Activated CD4-positive, alpha-beta T cell treated with anti-CD3 and anti-CD28 coated beads, Interleukin-2, Interleukin-4, amounts not matched to agents 100 ng/mL and 50 ng/mL, durations not matched to agents 16 hours and 8 hours (primary cell): ENCODE data around the gene TMPRSS11B.
"Not testable (repeated sequence)": the region's sequence is repeated elsewhere in the genome, so short reads cannot be mapped to it uniquely, and the experiment has no call there.

ENCODE experiments used
- DNase-seq: peaks from one replicate; pipeline ENCODE4 v3.0.0-alpha.2; 2020; ENCODE audit warnings: low spot score

Gene TMPRSS11B

GRCh38 chr4:68245594-68245993 lies at the start of gene TMPRSS11B:
Gene TMPRSS11B (minus strand): TSS chr4:68245694. CDS start chr4:68245558, 136 bp downstream.
- DNase-seq: no peak

- DNase-seq: no peak
These were observed 45.8 kb upstream of the TMPRSS11B start for GRCh38 chr4:68291256-68291655.

- DNase-seq: no peak
These were observed 42.9 kb upstream of the TMPRSS11B start for GRCh38 chr4:68288393-68288740.

- DNase-seq: no peak
These were observed 42.4 kb upstream of the TMPRSS11B start for GRCh38 chr4:68287704-68288392.

- DNase-seq: no peak
These were observed 38.2 kb upstream of the TMPRSS11B start for GRCh38 chr4:68283714-68284113.

- no peak for DNase-seq
These were observed 37.6 kb upstream of the TMPRSS11B start for GRCh38 chr4:68283095-68283494.

- not testable (repeated sequence) for DNase-seq
These were observed 36.6 kb upstream of the TMPRSS11B start for GRCh38 chr4:68281796-68282740.

GRCh38 chr4:68278029-68278428 lies 32.5 kb upstream of the TMPRSS11B start:
- DNase-seq: no peak

- no peak for DNase-seq
These were observed 32.1 kb upstream of the TMPRSS11B start for GRCh38 chr4:68277627-68278026.

- no peak for DNase-seq
These were observed 27.4 kb upstream of the TMPRSS11B start for GRCh38 chr4:68272860-68273259.

GRCh38 chr4:68272380-68272779 lies 26.9 kb upstream of the TMPRSS11B start:
- no peak for DNase-seq

GRCh38 chr4:68271851-68272357 lies 26.4 kb upstream of the TMPRSS11B start:
- DNase-seq: peak; percentile 28

- DNase-seq: no peak
These were observed 22.0 kb upstream of the TMPRSS11B start for GRCh38 chr4:68267433-68267944.

GRCh38 chr4:68264875-68265565 lies 19.5 kb upstream of the TMPRSS11B start:
- no peak for DNase-seq

GRCh38 chr4:68259191-68259590 lies 13.7 kb upstream of the TMPRSS11B start:
- DNase-seq: no peak

GRCh38 chr4:68257719-68258118 lies 12.2 kb upstream of the TMPRSS11B start:
- DNase-seq: no peak

- DNase-seq: no peak
These were observed 10.8 kb upstream of the TMPRSS11B start for GRCh38 chr4:68256284-68256683.

- DNase-seq: no peak
These were observed 4.8 kb upstream of the TMPRSS11B start for GRCh38 chr4:68250151-68250930.

- peak; percentile 62 for DNase-seq
These were observed 3.9 kb upstream of the TMPRSS11B start for GRCh38 chr4:68249434-68249833.

- DNase-seq: no peak
These were observed 4.9 kb downstream of the TMPRSS11B start for GRCh38 chr4:68240620-68241019.

GRCh38 chr4:68228568-68228967 lies 16.9 kb downstream of the TMPRSS11B start:
- DNase-seq: no peak
